Retinal pigment epithelial cell (primary cell): ENCODE results near the gene ARHGAP26.

Experiments used
- DNase-seq: peaks from one replicate; pipeline ENCODE4 v3.0.0-alpha.2; 2010; ENCODE audit warnings: low read depth
- H3K4me3 ChIP-seq: 2 replicates; pipeline ENCODE4 v1.5.1; 2011; ENCODE audit warnings: mild to moderate bottlenecking, low read length, control low read depth, moderate library complexity
- CTCF ChIP-seq: conservative IDR thresholded peaks from 2 replicates; pipeline ENCODE4 v1.5.1; 2011; ENCODE audit warnings: low read depth, low read length, control low read depth, inconsistent platforms

The ARHGAP26 gene

GRCh38 chr5:142832263-142832662 lies 62.1 kb downstream of the ARHGAP26 start:
- no peak for DNase-seq
- no peak overlapping the region for H3K4me3 ChIP-seq
- no peak for TF ChIP-seq CTCF

- H3K4me3 ChIP-seq = no peak overlapping the region
- no peak for DNase-seq
- TF ChIP-seq CTCF = no peak
These were observed 63.6 kb downstream of the ARHGAP26 start for GRCh38 chr5:142833517-142834449.

- TF ChIP-seq CTCF = no peak
- H3K4me3 ChIP-seq = no peak overlapping the region
- DNase-seq = no peak
These were observed 64.3 kb downstream of the ARHGAP26 start for GRCh38 chr5:142834504-142834903.

- TF ChIP-seq CTCF = no peak
- no peak for DNase-seq
- H3K4me3 ChIP-seq = no peak overlapping the region
These were observed 65.4 kb downstream of the ARHGAP26 start for GRCh38 chr5:142835540-142835939.

GRCh38 chr5:142836048-142836447 lies 65.9 kb downstream of the ARHGAP26 start:
- DNase-seq = no peak
- TF ChIP-seq CTCF = no peak
- H3K4me3 ChIP-seq = no peak overlapping the region

GRCh38 chr5:142837081-142837725 lies 67.0 kb downstream of the ARHGAP26 start:
- TF ChIP-seq CTCF = no peak
- H3K4me3 ChIP-seq = no peak overlapping the region
- DNase-seq = no peak
